SKM-1 (cell line): ENCODE measurements around the gene MEGF10.
A peak's percentile ranks its signal among the peaks of the same experiment; 100 is the strongest.

Experiments
- DNase-seq: peaks from one replicate; lab custom pipeline; 2025; ENCODE audit not compliant: unreplicated experiment; lab: John Stamatoyannopoulos, UW

MEGF10 gene

DNA sequence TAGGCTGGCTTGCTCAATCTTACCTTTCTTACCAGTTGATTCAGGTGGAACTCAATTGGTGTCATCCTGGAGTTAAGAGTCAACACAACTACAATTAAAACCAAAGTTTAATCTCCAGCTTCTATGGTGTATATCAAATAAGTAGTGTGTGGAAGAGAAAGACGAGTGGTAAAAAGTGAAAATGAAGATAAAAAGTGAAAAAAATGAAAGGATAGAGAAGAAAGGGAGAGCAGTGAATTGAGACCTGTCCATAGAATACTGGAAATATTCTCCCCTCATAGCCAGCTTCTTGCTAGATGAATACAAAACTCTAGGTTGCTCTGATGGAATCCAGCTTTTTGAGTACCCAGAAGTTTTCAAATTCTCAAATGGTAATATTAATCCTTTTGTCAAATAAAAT lies 76.4 kb downstream of the MEGF10 start:
- DNase-seq, result no peak

DNA sequence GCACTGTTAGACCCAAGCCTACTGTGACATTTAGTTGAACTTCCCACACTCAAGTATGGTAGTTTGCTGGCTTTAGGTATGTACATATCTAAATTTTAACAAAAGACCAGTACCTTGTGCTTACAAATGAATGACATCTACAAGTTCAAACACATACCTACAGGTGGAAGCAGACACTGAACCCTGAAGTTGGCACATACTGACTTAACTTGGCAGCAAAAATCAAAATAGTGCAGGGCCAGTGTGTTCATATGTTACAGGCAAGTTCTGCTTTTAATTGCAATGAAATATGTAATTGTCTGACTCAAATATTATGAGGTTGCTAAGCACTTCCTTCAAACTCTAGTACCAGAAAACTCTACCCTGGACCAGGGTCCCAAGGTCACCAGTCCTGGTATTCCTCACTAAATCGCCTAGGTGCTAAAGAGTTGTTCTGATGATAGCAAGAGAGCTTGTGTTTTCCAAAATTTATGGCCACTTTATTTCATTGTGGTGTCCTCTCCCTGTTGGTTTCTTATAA lies 77.4 kb downstream of the MEGF10 start:
- DNase-seq, result no peak

DNA sequence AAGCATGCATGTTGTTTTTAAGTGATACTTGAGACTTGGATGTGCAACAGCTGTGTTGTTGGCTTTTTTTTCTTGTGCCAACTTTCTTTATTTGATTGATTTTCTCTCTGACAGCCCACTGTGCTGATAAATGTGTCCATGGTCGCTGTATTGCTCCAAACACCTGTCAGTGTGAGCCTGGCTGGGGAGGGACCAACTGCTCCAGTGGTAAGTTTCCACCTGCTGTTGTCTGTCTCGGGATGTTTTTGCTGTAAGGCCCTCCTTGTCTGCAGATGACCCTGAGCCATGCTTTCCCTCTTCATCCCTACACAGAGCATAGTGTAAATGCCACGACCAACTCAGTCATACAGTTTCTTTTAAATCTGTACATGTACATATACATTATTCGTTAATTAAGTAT lies 79.2 kb downstream of the MEGF10 start:
- DNase-seq, result no peak

DNA sequence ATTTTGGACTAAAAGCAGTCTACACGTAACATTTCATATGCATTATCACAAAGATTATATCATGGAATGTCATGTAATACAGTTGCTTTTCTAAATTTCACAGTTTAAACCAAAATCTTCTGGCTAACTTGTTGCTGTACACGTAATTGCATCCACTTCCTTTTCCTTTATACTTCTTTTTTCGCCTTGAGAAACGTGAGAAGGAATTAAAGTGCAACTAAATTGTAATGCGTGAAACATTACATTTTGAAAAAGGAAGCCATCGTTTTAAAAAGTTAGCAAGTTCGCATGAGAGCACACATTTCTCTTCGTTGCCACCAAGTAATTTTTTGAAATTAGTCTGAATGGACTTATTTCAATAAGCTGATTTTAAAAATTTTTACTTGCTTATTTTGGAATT lies 80.0 kb downstream of the MEGF10 start:
- DNase-seq, result no peak

DNA sequence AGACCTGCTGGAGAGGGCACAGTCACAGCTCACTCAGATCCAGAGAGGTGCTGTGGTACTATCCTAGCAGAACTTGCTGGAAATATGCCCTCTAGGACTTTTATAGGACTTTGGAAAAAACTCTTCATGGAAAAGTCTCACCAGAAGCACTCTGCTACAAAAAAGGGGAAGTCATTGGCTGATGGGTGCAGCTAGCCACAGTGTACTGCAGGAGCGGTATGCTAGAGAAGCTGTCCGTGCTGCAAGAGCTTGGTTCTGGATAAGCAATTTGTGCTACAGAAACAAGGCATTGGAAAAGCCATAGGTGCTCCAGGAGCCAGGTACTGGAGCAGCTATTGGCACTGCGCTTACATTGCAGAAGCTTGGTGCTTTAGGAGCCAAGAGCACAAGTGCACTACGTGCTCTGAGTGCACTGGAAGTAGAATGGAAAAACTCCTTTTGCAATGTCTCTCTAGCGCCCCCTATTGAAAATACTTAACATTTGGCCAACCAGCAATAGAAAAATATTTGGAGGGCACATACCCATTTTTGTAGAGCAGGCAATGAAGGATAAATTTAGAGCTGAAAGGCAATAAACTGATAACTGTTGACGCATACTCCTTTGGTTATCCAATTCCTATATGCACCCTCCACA lies 83.4 kb downstream of the MEGF10 start:
- peak; percentile 45 for DNase-seq

DNA sequence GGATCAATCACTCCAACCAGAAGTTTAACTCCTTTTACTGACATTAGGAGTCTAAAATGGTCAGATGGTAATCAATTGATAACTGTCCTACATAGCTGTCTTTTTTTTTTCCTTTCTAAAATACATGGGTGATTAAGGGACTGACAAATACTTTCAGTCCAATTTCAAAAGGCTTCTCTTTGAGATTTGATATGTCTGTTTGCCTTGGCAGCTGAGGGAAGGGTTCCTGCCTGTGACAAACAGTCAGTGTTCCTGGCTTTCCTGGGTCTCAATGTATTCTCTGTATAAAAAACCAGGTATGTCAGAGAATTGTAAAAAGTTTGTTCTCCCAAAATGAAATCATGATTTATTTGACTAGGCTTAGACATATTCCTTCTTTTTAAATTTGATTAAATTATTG lies 84.5 kb downstream of the MEGF10 start:
- DNase-seq, result no peak

DNA sequence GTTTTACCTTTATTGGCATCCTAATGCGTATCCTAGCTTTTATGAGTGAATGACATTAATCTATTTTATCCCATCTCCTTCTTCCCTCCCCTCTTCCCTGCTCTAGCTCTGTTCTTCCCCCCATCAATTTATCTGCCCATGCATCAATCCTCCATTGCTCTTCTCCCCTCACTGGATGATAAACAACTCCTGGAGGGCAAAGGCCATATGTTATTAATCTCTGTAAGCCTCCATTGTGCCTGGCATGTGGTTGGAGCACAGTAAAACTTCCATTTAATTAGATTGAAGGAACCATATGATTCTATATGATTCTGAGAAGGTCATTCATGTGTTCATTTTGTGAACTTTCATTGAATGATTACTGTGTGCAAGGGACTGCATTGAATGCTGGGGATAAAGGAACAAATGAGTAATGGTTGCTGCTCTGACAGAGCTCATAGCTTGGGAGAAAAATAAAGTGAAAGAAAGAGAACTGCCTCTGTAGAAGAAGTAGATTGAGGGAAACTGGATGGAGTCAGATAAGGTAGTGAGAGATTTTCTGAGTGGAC lies 85.0 kb downstream of the MEGF10 start:
- no peak for DNase-seq

DNA sequence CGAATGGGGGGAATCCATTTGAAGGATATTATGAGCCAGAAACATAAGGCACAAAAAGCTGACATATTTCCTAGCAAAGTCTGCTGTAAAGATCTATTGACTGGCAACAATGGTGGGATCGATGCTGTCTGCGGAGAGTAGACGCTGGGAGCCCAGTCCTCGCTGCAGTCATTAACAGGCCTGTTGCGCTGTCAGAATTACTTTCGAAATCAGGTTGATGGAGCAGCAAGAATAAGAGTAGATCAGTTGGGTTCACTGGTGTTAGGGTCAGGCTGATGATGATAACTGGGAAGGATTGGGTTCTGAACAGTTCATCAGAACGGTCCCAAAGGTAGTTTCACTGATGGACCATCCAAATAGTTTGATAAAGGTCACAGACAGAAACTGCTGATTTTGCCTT lies 87.1 kb downstream of the MEGF10 start:
- DNase-seq, result no peak

DNA sequence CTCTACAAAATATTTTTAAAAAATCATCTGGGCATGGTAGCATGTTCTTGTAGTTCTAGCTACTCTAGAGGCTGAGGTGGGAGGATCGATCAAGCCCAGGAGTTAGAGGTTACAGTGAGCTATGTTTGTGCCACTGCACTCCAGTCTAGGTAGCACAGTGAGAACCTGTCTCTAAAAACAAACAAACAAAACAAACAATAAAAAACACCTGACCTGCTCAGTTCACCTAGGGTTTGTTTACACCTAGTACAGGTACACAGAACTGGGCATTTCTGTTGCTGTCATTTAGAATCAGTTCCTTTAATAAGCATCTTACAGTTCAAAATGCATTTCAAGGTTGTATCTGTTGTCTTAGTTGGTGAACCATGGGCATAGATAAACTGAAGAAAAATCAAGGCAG lies 95.3 kb downstream of the MEGF10 start:
- no peak for DNase-seq

DNA sequence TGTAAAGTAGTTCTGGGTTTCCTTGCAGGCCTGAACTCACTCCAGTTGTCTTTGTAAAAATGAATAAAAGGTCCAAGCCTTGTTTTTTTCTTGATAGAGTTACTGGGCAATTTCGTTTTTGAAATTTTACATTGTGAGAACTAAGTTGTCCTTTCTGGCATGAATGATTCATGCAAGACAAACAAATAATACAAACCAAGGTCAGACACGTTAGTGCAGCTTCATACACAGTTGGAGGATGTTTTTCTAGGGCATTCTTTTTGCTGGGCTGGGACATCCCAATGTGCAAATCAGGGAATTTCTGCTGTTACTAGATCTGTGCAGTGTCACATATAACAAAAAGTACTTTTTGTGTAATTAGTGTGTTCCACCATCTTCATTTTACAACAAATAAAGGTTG lies 96.0 kb downstream of the MEGF10 start:
- no peak for DNase-seq

DNA sequence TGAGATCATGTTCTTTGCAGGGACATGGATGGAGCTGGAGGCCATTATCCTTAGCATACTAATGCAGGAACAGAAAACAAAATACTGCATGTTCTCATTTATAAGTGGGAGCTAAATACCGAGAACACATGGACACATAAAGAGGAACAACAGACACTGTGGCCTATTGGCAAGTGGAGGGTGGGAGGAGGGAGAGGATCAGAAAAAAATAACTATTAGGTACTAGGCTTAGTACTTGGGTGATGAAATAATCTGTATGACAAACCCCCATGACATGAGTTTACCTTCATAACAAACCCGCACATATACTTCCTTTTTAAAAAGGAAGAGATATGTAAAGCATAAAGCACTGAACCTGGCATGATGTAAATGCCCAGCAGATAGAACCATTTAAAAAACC lies 99.0 kb downstream of the MEGF10 start:
- DNase-seq, result no peak

DNA sequence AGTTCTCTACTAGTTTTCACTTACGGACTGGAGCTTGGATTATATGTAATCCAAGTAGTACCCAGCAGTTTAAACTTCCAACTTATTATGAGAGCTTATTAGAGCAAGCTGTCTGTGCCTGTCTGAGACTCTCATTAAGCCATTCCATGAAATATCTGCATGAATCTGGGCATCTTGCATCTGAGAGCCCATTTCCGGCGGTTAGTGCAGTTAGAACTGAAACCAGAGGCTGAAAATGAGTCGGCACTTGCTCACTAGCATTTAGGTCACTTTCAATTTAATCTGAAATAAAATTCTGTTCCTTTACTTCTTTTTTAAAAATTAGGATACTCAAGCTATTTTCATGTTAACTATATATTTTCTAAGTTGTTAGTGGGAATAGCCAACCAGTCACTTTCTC lies 102.2 kb downstream of the MEGF10 start:
- DNase-seq, result no peak

DNA sequence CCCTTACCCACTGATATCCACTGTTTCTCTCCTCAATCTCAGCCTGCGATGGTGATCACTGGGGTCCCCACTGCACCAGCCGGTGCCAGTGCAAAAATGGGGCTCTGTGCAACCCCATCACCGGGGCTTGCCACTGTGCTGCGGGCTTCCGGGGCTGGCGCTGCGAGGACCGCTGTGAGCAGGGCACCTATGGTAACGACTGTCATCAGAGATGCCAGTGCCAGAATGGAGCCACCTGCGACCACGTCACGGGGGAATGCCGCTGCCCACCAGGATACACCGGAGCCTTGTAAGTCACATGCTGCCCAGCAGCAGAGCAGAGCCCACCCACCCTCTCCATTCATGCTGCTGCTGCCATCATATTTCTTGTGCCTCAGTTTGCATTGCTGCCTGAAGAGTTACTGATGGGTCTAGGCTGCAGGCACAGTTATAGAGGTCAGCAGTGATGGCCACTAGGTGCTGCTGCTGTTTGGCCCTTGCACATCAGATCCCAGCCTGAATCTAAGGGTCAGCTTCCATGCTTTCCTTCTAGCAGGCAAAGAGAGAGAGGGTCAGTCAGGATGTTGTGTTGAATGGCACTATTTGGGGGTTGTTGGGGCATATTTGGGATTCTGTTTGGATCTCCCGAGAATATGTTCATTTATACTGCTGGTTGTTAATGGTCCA lies 106.0 kb downstream of the MEGF10 start:
- DNase-seq, result no peak

DNA sequence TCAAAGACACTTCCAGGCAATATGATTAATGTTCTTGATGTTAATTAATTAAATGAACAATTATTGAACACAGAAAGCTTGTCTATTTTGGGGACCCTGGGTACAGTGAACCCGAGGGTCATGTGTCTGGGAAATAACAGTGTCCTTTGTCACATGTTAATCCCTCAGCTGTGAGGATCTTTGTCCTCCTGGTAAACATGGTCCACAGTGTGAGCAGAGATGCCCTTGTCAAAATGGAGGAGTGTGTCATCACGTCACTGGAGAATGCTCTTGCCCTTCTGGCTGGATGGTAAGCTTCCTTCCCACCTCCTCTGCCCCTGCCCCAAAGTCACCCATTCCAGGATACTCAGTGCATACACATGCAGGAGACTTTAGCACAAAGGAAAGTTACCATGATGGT lies 107.9 kb downstream of the MEGF10 start:
- DNase-seq, result no peak

DNA sequence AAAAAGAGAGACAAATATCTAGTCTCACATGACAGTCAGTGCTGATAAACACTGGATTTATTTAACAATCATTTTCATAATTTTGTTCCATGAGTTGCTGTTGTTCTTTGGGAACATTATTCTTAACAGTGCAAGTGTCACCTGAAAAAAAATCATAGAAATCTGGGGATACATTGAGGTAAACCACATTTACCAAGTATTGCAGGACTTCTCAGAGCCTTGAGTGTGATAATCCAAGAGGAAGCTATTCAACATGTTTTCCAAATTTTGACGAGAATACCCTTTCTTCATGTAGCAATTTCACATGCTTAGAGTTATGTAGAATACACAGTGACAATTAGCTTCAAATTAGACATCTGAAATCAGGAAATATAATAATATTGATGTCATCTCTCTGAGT lies 108.5 kb downstream of the MEGF10 start:
- DNase-seq, result no peak

DNA sequence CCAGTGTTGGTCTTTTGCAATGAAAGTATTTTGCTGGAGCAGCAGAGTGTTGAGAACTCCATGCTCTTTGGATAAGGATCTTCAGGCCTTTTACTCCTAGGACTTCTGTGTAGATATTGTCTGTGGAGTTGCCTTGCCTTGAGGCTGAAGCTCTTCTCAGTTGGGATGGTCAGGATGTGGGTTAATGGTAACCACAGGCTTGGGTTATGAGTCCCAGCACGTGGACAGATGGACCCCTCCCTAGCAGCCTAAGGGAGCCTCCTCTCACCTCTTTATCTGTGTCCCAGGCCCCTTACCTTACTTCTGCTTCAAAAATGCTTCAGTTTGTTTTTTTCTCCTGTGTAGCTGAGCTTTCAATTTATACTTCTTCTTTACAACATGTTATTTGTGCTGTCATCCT lies 109.9 kb downstream of the MEGF10 start:
- no peak for DNase-seq

DNA sequence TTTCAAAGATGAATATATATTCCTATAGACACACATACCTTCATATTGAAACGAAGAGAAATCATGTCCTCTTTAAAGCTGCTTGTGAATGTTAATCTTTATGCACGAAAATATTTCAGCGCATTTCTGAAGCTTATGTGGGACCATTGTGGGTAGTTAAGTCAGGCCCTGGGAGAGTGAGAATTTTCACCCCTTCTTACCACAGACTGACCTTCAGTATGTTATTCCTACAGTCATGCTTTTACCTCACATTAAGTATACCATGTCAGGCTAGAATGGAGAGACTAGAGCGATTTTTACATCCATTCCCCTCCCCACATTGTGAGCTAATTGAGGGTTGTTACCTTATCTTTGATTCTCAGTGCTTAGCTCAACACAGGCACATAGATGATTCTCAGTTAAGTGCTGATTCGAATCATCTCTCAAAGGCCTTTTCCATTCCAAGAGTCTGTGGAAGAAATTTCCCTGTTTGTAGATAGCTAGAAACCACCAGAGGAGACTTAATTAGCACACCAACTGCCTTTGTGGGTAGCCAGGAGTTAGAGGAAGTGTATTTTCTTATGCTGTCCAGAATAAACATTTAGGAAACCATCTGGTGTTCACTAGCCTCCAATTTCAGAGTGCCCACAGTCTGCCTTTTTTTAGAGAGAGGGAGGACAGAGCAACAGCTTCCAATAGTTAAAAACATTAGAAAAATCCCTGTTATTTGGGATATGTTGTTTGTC lies 110.5 kb downstream of the MEGF10 start:
- peak; percentile 24 for DNase-seq

DNA sequence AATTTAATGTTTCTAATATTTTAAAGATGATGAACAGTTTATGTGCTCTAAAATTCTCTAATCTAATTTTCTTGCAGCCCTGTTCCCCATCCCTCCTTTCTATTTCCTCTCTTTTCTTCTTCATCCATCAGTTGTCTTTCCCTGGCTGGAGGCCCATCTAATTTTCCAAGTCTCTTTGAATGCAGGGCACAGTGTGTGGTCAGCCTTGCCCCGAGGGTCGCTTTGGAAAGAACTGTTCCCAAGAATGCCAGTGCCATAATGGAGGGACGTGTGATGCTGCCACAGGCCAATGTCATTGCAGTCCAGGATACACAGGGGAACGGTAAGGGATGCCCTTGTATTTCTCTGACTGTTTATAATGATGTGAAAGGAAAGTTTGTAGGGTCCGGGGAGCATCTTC lies 111.8 kb downstream of the MEGF10 start:
- no peak for DNase-seq

DNA sequence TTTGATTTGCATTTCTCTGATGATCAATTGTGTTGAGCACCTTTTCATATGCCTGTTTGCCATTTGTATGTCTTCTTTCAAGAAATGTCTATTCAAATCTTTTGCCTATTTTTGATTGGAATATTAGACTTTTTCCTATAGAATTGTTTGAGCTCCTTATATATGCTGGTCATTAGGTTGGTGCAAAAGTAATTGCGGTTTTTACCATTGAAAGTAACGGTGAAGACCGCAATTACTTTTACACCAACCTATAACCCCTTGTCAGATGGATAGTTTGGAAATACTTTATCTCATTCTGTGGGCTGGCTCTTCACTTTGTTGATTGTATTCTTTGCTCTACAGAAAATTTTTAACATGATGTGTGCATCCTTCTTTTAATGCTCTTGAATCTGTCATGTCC lies 113.6 kb downstream of the MEGF10 start:
- DNase-seq, result no peak

DNA sequence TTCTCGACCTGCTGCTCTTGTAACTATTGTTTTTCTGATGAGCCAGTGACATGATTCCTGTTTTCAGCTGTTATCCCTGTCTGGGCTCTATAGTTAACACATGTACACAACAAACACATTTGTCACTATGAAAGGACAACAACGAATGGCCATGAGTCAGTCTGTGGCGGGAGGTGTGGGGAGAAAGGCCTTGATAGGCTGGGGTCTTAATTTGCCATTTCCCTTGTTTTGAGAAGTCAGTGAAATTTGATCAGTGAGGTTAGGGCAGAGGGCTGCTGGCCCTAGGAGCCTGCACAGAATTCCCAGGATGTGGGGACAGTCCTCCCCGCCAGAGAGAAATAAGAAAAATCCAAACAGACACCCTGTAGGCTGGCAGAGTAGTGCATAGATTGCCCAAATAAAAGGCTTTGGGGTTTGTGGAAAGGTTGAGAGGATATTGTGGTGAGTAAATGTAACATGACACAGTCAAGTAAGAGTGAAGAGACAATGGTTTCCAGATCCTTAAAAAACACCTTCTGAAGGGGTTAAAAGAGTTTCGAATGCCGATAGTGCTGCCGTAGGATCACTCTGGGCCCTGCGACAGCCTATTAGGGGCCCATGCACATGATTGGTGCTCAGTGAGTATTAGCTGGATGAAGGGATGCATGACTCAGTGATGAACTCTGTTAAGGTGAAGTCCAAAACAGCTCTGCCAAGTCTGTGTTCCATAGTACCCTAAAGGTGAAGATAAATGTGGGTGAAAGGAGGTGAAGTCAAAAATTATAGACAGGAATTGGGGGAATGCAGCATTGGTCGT lies 115.9 kb downstream of the MEGF10 start:
- no peak for DNase-seq

DNA sequence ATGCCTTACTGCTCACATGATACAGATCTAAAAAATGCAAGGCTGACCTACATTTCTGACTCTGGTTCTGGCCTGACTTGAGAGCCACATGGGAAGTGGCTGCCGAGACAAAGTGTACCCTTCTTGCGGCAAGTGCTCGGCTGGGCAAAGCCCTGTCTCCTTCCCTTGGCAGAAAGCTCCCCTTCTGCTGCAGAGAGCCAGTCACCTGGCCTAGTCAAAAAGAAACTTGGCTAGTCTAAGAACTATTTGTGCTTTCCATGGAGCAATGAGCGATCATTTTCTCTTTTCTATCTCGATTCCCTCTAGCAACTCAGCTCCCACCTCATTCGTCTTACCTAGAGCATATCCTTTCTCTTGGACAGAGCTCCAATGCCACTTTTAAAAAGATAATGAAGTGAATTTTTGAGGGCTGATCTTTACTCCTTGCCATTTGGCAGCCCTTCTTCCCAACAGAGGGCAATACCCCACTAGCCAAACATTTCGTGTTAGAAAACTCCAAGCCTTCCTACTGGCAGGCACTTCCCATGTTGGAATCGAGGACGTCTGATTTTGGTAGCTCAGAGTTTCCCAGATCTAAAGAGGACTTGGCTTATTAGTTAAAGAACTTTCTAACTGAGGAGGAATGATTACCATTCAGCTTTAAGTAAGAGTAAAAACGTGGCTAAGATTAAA lies 118.8 kb downstream of the MEGF10 start:
- DNase-seq, result no peak
